ENCODE measurements around the gene COBLL1.

COBLL1 gene

DNA sequence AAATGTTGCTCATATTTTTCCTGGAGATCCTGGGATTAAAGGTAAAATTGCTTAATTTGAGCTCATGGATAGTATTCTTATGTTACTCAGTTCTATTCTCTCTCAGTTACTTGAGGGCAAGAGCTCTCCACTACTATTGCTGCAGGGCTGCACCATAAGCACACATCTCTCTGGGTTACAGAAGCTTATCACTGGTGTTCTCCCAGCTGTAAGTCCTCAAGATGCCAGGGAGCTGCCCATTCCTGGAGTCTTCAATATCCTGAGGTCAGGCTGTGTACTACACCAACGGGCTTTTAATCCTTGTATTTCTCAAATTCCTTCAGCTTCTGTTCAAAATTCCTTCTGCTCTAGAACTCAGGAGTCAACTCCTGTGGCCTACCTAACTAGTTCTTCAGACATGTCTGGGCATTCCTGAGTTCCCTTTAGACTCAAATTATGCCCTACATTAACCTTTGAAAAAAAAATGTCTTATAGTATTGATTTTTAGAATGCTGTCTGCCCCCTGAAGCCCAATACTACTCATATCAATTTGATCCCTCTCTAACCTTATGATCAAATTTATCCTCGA is 17.7 kb upstream of the COBLL1 start:
- H3K36me3 ChIP-seq (ENCODE audit: insufficient read depth, low read length) = no peaks in the 10 kb centered on the region
- H3K27ac ChIP-seq (ENCODE audit: low read depth, low read length) = no peak overlapping the region
- H3K27me3 ChIP-seq (ENCODE audit: insufficient read depth, low read length) = no peaks in the 10 kb centered on the region
- no peaks in the 10 kb centered on the region for H3K79me2 ChIP-seq (ENCODE audit: control insufficient read depth, insufficient read depth, low read length, unreplicated experiment)
- peak overlapping the region; percentile 29 for H2AFZ ChIP-seq (ENCODE audit: low read length, unreplicated experiment)
- no peak overlapping the region for H3K4me3 ChIP-seq (ENCODE audit: low read depth, low read length)
- H3K4me1 ChIP-seq (ENCODE audit: control insufficient read depth, insufficient read depth, low read length, unreplicated experiment) = no peaks in the 10 kb centered on the region

DNA sequence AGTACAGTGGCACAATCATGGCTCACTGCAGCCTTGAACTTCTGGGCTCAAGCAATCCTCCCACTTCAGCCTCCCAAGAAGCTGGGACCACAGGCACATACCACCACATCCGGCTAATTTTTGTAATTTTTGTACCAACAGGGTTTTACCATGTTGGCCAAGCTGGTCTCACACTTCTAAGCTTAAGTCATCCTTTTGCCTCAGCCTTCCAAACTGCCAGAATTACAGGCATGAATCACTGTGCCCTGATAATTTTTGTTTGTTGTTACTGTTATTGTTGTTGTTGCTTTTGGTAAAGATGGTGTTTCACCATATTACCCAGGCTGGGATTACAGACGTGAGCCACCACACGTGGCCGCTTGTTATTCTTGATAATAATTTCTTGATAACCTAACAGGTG is 10.5 kb upstream of the COBLL1 start:
- H3K27me3 ChIP-seq (ENCODE audit: insufficient read depth, low read length) = 0 out of 2 replicates have a peak, but pooled peaks cover 4% of the 10 kb centered on the region
- H3K27ac ChIP-seq (ENCODE audit: low read depth, low read length) = no peak overlapping the region
- no peaks in the 10 kb centered on the region for H3K36me3 ChIP-seq (ENCODE audit: insufficient read depth, low read length)
- no peak overlapping the region for H3K4me3 ChIP-seq (ENCODE audit: low read depth, low read length)
- no peak overlapping the region for H2AFZ ChIP-seq (ENCODE audit: low read length, unreplicated experiment)
- H3K79me2 ChIP-seq (ENCODE audit: control insufficient read depth, insufficient read depth, low read length, unreplicated experiment) = no peaks in the 10 kb centered on the region
- H3K4me1 ChIP-seq (ENCODE audit: control insufficient read depth, insufficient read depth, low read length, unreplicated experiment) = no peaks in the 10 kb centered on the region

DNA sequence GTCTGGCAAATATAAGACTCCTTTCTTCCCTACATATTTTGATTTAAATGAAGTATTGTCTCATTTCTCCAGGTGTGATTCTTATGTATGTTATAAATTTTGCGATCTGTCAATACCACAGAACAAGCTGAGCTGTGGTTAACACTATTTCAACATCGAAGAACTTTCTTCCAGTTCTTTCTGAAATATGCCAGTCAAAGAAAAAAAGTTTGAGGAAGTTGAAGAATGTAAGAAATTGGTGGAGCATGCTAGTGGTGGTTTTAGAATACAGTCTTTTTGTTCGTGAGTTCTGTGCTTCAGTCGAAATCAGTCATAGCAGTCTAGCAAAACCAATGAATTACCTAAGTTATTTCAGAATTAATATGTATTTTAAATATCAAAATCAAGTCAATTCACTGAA is 8.6 kb upstream of the COBLL1 start:
- H3K4me3 ChIP-seq (ENCODE audit: low read depth, low read length) = no peak overlapping the region
- H3K4me1 ChIP-seq (ENCODE audit: control insufficient read depth, insufficient read depth, low read length, unreplicated experiment) = no peaks in the 10 kb centered on the region
- H3K36me3 ChIP-seq (ENCODE audit: insufficient read depth, low read length) = no peaks in the 10 kb centered on the region
- H3K27me3 ChIP-seq (ENCODE audit: insufficient read depth, low read length) = 0 out of 2 replicates have a peak, but pooled peaks cover 4% of the 10 kb centered on the region
- H3K79me2 ChIP-seq (ENCODE audit: control insufficient read depth, insufficient read depth, low read length, unreplicated experiment) = no peaks in the 10 kb centered on the region
- no peak overlapping the region for H3K27ac ChIP-seq (ENCODE audit: low read depth, low read length)
- no peak overlapping the region for H2AFZ ChIP-seq (ENCODE audit: low read length, unreplicated experiment)

DNA sequence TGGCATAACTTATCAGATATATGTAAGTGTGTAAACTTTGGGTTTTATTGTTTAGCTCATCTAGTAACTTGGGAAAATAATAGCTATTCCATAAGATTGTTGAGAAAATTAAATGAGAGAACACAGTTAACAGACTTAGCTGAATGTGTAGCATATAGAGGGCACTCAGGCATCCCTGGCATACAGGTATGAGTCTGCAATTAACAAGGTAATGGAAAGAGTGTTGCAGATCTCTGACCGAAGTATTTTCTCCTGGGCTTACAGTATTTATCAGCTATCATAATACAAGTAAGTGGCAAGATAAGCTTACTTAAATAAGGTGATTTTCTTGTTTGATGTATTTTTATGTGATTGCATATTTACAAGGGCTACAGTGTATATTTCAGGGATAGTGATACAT is 7.9 kb upstream of the COBLL1 start:
- Histone ChIP-seq H3K27ac (ENCODE audit: low read depth, low read length) (no peak overlapping the region), H3K36me3 (ENCODE audit: insufficient read depth, low read length) (no peaks in the 10 kb centered on the region), H2AFZ (ENCODE audit: low read length, unreplicated experiment) (no peak overlapping the region), H3K4me3 (ENCODE audit: low read depth, low read length) (no peak overlapping the region), H3K79me2 (ENCODE audit: control insufficient read depth, insufficient read depth, low read length, unreplicated experiment) (no peaks in the 10 kb centered on the region), H3K4me1 (ENCODE audit: control insufficient read depth, insufficient read depth, low read length, unreplicated experiment) (no peaks in the 10 kb centered on the region), H3K27me3 (ENCODE audit: insufficient read depth, low read length) (0 out of 2 replicates have a peak, but pooled peaks cover 4% of the 10 kb centered on the region)

DNA sequence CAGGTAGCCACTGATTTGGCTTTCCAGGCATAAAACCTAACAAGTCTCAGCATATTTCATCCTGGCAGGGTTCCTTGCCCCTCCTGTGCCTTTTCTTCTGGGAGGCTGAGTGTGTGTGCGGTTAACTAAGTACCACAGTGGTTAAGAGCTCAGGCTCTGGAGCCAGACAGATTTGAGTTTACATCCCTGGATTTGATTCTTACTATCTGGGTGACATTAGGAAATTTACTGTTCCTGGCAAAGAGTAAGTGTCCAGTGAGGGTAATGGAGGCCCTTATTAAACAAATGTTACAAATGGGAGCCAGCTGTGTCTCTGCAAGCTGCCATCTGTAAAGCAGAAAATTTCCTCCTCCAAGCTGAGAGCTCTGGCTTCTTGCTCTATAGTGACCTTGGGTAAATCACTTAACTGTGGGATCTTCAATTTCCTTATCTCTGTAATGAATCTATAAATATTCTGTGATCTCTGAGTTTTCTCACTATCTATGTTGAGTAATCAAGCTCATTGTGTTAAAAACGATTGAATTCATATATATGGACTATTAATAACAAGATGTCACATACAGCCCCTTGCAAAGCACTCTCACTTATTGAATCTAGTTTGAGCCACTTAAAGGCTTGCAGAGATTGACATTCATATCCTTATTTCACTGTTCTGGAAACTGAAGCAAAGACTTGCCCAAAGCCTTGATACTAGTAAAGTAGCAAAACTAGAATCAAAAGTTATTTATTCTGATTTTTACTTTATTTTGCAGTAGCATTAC is 6.5 kb upstream of the COBLL1 start:
- Histone ChIP-seq H3K36me3 (ENCODE audit: insufficient read depth, low read length) (no peaks in the 10 kb centered on the region), H3K79me2 (ENCODE audit: control insufficient read depth, insufficient read depth, low read length, unreplicated experiment) (no peaks in the 10 kb centered on the region), H3K4me1 (ENCODE audit: control insufficient read depth, insufficient read depth, low read length, unreplicated experiment) (no peaks in the 10 kb centered on the region), H3K27me3 (ENCODE audit: insufficient read depth, low read length) (0 out of 2 replicates have a peak, but pooled peaks cover 4% of the 10 kb centered on the region), H3K27ac (ENCODE audit: low read depth, low read length) (no peak overlapping the region), H3K4me3 (ENCODE audit: low read depth, low read length) (no peak overlapping the region), H2AFZ (ENCODE audit: low read length, unreplicated experiment) (no peak overlapping the region)

DNA sequence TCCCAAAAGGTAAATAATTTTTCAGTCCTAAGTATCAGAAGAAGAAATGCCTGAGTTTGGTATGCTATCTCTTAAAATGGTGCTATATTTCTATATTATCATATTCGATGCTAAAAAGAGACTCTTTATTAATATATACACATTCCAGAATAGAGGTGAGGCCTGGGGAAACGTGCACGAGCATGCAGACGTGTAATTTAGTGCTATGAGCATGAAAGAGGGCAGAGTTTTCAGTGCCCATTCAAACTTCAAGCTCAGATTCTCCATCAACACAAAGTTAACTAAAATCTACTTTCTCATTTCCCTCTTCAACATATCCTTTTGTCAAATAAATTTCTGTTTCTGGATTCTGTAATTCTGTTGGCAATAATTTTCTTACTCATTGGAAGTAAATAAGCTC is 5.7 kb upstream of the COBLL1 start:
- Histone ChIP-seq H3K4me3 (ENCODE audit: low read depth, low read length) (no peak overlapping the region), H2AFZ (ENCODE audit: low read length, unreplicated experiment) (no peak overlapping the region), H3K27me3 (ENCODE audit: insufficient read depth, low read length) (0 out of 2 replicates have a peak, but pooled peaks cover 4% of the 10 kb centered on the region), H3K4me1 (ENCODE audit: control insufficient read depth, insufficient read depth, low read length, unreplicated experiment) (no peaks in the 10 kb centered on the region), H3K36me3 (ENCODE audit: insufficient read depth, low read length) (no peaks in the 10 kb centered on the region), H3K27ac (ENCODE audit: low read depth, low read length) (no peak overlapping the region), H3K79me2 (ENCODE audit: control insufficient read depth, insufficient read depth, low read length, unreplicated experiment) (no peaks in the 10 kb centered on the region)

DNA sequence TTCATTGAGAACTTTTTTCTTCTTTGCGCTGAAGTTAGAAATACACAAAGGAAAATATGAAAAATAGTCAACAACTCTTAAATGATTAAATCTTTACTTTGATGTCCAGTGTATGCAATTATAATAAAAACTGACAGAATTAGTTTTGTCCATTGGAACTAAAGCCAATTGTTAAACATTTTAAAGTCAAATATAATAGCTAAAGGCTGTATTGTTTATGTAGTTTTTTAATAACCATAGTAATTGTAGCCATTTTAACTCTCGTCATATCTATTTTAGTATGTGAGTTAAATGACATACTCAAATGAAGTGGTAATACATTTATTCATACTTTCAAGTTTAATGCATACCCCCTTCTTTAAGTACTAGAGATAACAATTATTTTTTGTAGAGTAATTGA is 4.7 kb upstream of the COBLL1 start:
- Histone ChIP-seq H3K27me3 (ENCODE audit: insufficient read depth, low read length) (0 out of 2 replicates have a peak, but pooled peaks cover 4% of the 10 kb centered on the region), H3K79me2 (ENCODE audit: control insufficient read depth, insufficient read depth, low read length, unreplicated experiment) (no peaks in the 10 kb centered on the region), H2AFZ (ENCODE audit: low read length, unreplicated experiment) (no peak overlapping the region), H3K4me3 (ENCODE audit: low read depth, low read length) (no peak overlapping the region), H3K4me1 (ENCODE audit: control insufficient read depth, insufficient read depth, low read length, unreplicated experiment) (no peaks in the 10 kb centered on the region), H3K27ac (ENCODE audit: low read depth, low read length) (no peak overlapping the region), H3K36me3 (ENCODE audit: insufficient read depth, low read length) (no peaks in the 10 kb centered on the region)

DNA sequence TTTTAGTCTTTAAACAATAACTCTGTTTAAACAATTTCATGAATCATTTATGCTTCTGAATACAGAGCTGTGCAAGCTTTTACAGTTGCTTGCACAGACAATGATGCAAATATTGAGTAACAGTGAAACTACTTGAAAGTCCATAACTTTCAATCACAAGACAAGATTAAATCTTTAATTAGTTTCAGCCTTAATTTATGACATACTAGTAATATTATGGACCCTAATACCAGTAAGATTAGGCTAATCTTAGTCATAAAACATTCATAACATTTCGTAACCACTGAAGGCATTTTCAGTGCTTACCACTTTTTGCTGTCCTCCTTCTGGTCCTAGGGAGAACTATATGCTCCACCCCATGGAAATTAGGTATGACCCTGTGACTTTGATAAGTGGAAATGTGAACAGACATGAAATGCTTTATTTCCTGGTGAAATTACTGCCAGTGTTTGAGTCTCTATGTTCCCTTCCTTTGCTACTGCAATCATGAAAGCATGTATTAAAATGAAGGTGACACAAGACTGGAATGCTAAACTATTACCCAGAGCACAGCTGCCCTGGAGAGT is 1.8 kb upstream of the COBLL1 start:
- no peaks in the 10 kb centered on the region for H3K27me3 ChIP-seq (ENCODE audit: insufficient read depth, low read length)
- H2AFZ ChIP-seq (ENCODE audit: low read length, unreplicated experiment) = no peak overlapping the region
- H3K27ac ChIP-seq (ENCODE audit: low read depth, low read length) = no peak overlapping the region
- no peaks in the 10 kb centered on the region for H3K36me3 ChIP-seq (ENCODE audit: insufficient read depth, low read length)
- no peak overlapping the region for H3K4me3 ChIP-seq (ENCODE audit: low read depth, low read length)
- H3K79me2 ChIP-seq (ENCODE audit: control insufficient read depth, insufficient read depth, low read length, unreplicated experiment) = peaks cover 4% of the 10 kb centered on the region
- H3K4me1 ChIP-seq (ENCODE audit: control insufficient read depth, insufficient read depth, low read length, unreplicated experiment) = peaks cover 12% of the 10 kb centered on the region

DNA sequence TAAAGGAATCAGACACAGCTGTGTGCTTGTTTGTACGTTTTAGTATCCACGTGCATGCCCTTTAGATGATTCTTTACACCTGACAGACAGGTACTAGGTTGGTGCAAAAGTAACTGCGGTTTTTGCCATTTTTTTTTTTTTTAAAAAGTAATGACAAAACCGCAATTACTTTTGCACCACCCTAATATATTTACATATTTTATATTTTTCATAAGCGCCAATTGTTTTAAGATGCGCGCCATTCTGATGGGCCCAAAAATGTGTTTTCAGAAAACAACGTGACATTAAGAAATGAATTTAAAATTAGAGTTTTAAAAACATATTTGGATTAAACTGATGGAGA is 972 bp upstream of the COBLL1 start:
- no peaks in the 10 kb centered on the region for H3K36me3 ChIP-seq (ENCODE audit: insufficient read depth, low read length)
- H3K79me2 ChIP-seq (ENCODE audit: control insufficient read depth, insufficient read depth, low read length, unreplicated experiment) = peaks cover 9% of the 10 kb centered on the region
- H3K27me3 ChIP-seq (ENCODE audit: insufficient read depth, low read length) = no peaks in the 10 kb centered on the region
- no peak overlapping the region for H3K27ac ChIP-seq (ENCODE audit: low read depth, low read length)
- no peak overlapping the region for H2AFZ ChIP-seq (ENCODE audit: low read length, unreplicated experiment)
- H3K4me3 ChIP-seq (ENCODE audit: low read depth, low read length) = peak overlapping the region; percentile 88
- peaks cover 12% of the 10 kb centered on the region for H3K4me1 ChIP-seq (ENCODE audit: control insufficient read depth, insufficient read depth, low read length, unreplicated experiment)

DNA sequence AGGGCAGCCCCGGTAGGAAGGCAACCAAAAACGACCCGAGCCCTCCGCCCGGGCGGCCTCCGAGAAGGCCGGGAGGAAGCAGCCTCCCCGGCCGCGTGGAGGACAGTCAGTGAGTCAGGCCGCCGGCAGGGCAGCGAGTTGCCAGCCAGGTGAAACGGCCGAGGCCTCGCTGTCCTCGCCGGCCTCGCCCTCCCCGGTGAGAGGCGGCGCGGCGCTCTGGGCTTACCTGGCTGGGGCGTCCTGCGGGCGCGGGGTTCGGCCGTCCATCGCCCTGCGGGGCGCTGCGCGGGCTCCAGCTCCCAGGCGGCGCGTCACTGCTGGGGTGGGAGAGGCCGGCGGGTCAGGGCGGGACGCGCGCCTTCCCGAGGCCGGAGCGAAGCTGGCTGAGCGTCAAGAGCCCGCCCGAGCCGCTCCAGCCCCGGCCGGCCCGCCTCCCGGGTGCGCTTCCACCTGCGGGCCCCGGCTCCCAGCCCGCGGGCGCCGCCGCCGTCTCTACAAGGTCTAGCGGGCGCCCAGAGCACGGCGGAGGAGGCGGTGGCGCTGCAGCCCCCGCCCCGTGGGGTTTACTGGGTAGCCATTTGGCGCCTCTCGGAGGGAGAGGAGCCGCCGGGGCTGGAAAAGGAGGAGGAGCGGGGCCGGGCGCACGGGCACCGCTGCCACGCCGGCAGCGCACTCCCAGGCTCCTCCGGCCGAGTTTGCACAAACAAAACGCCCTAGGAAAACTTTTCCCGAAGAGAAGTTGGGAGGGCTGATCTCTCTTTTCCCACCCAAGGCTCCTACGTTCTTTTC is 499 bp downstream of the COBLL1 start:
- Histone ChIP-seq H2AFZ (ENCODE audit: low read length, unreplicated experiment) (peak overlapping the region; percentile 87), H3K27me3 (ENCODE audit: insufficient read depth, low read length) (no peaks in the 10 kb centered on the region), H3K36me3 (ENCODE audit: insufficient read depth, low read length) (no peaks in the 10 kb centered on the region), H3K27ac (ENCODE audit: low read depth, low read length) (peak overlapping the region; percentile 37; the same call in 1 of the 2 replicates), H3K79me2 (ENCODE audit: control insufficient read depth, insufficient read depth, low read length, unreplicated experiment) (peaks cover 15% of the 10 kb centered on the region), H3K4me3 (ENCODE audit: low read depth, low read length) (peak overlapping the region; percentile 88), H3K4me1 (ENCODE audit: control insufficient read depth, insufficient read depth, low read length, unreplicated experiment) (peaks cover 17% of the 10 kb centered on the region)

Data from ACC112 (cell line).